Measurements from ENCODE around the gene C2orf15.
"Not testable (repeated sequence)": the region's sequence is repeated elsewhere in the genome, so short reads cannot be mapped to it uniquely, and the experiment has no call there.

Gene C2orf15

GRCh38 chr2:99166218-99166617 is 24.7 kb downstream of the C2orf15 start:
- DNase-seq (ENCODE audit: low spot score), result no peak

- no peak for DNase-seq (ENCODE audit: low spot score)
These were observed 28.0 kb downstream of the C2orf15 start for GRCh38 chr2:99169534-99169933.

GRCh38 chr2:99171377-99172140 is 30.1 kb downstream of the C2orf15 start:
- no peak for DNase-seq (ENCODE audit: low spot score)

- DNase-seq (ENCODE audit: low spot score), result peak; percentile 98
These were observed 39.5 kb downstream of the C2orf15 start, which contains the start of the genes MITD1 and MRPL30 for GRCh38 chr2:99180755-99181623. MITD1 (minus strand) TSS chr2:99181058; CDS start chr2:99180981, 77 bp downstream. MRPL30 (plus strand) TSS chr2:99181184; CDS start chr2:99186204, 5,020 bp downstream.

- no peak for DNase-seq (ENCODE audit: low spot score)
These were observed 40.1 kb downstream of the C2orf15 start for GRCh38 chr2:99181624-99182000.

- no peak for DNase-seq (ENCODE audit: low spot score)
These were observed 41.5 kb downstream of the C2orf15 start for GRCh38 chr2:99183025-99183424.

GRCh38 chr2:99184811-99185210 is 43.3 kb downstream of the C2orf15 start:
- DNase-seq (ENCODE audit: low spot score), result no peak

GRCh38 chr2:99187011-99187410 is 45.5 kb downstream of the C2orf15 start:
- DNase-seq (ENCODE audit: low spot score), result no peak

- no peak for DNase-seq (ENCODE audit: low spot score)
These were observed 46.9 kb downstream of the C2orf15 start for GRCh38 chr2:99188357-99188756.

GRCh38 chr2:99190548-99190947 is 49.0 kb downstream of the C2orf15 start:
- no peak for DNase-seq (ENCODE audit: low spot score)

- DNase-seq (ENCODE audit: low spot score), result not testable (repeated sequence)
These were observed 50.9 kb downstream of the C2orf15 start for GRCh38 chr2:99192364-99192763.

- no peak for DNase-seq (ENCODE audit: low spot score)
These were observed 56.8 kb downstream of the C2orf15 start for GRCh38 chr2:99198103-99198841.

- no peak for DNase-seq (ENCODE audit: low spot score)
These were observed 58.7 kb downstream of the C2orf15 start for GRCh38 chr2:99200076-99200800.
